Measurements from ENCODE around the gene GFI1B.

GRCh38 chr9:132995121-132995420 lies 16.6 kb downstream of the GFI1B start:
- TF ChIP-seq CTCF (IDR thresholded peaks at IDR 0.05) (no peak), POLR2A (IDR thresholded peaks at IDR 0.05) (no peak)

Data from thyroid gland (tissue), 4 donors.